Raji (cell line): ENCODE data around the gene VPS18.
A peak's percentile ranks its signal among the peaks of the same experiment; 100 is the strongest.

Experiments used
- POLR2A ChIP-seq: IDR thresholded peaks from 2 replicates; pipeline ENCODE4 v1.6.1; 2011; ENCODE audit warnings: low read depth, low read length, control low read depth; ENCODE audit not compliant: insufficient read depth

The VPS18 gene

GRCh38 chr15:40859206-40859851 lies 34.9 kb upstream of the VPS18 start:
- TF ChIP-seq POLR2A, result no peak

DNA sequence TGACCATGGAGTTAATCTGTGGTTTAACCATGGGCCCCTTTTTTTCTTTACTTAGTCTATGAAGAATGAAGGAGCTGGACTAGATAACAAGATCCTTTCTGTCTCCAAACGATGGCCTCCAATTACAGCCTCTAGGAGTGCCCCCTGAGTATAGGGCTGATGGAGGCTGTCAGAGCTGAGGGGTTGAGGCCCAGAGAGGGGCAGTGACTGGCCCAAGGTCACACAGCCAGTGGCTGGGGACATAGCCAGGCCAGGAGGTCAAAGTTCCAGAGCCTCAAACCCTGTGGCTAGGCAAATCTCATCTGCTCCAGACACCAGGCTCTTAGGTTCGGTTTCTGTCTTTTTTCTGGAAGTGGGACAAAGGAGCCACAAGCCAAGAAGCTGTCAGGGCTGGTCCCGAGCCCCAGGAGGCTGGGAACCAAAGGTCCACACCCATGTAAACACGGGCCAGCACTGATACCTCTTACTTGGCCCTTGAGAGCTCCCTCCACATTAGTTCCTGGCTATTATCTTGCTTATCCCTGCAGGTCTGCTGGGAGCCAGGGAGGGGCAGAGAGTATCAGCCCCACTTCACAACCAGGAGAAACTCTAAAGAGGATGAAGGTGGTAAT lies 30.5 kb upstream of the VPS18 start:
- TF ChIP-seq POLR2A, result no peak

- TF ChIP-seq POLR2A, result no peak
Observed at GRCh38 chr15:40867199-40867598, 27.1 kb upstream of the VPS18 start.

- no peak for TF ChIP-seq POLR2A
Observed at GRCh38 chr15:40869686-40870085, 24.6 kb upstream of the VPS18 start.

- TF ChIP-seq POLR2A, result no peak
Observed at GRCh38 chr15:40870716-40871115, 23.5 kb upstream of the VPS18 start.

- TF ChIP-seq POLR2A, result no peak
Observed at GRCh38 chr15:40871749-40872617, 22.3 kb upstream of the VPS18 start.

DNA sequence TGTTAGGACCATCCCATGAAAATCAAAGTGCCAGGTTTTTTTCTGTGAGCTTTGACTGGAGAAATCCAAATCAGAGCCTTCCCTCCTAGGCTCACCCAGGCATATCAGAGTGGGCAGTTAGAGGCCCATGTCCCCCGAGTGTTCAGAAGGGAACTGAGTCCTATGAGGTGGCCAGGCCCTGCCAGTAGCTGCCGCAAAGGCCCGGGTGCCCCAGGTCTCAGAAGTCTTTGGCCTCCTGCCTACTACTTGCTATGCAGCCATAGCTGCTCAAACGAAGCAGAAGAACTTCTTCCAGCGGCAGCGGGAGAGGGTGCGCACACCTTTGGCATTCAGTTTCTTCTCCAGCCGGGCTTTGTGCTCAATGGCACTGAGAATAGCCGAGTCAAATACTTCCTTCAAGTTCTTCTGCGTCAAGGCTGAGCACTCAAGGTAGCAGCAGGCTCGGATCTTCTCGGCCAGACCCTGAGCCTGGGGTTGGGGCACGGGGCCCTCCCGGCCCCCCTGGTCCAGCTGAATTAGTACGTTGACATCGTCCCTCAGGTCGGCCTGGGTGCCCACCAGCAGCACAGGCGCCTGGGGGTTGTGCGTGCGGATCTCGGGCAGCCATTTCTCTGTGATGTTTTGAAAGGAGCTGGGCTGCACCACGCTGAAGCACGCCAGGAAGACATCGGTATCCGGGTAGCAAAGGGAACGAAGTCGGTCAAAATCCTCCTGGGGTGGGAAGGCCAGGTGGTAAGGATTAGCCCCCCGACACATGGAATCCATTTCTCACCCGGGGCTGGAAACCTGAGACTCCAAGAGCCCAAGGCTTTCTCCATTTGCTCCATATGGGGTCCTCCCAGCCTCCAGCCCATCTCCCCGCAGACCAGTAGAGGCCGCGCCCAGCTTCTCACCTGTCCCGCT lies 21.2 kb upstream of the VPS18 start:
- no peak for TF ChIP-seq POLR2A

- TF ChIP-seq POLR2A, result peak; percentile 76
Observed at GRCh38 chr15:40873694-40874561, 20.3 kb upstream of the VPS18 start, which contains the start of gene RHOV. TSS of gene RHOV (minus strand) at chr15:40874234. CDS start at chr15:40874139, 95 bp downstream.

GRCh38 chr15:40875991-40876730 lies 18.1 kb upstream of the VPS18 start:
- TF ChIP-seq POLR2A, result no peak

- TF ChIP-seq POLR2A, result no peak
Observed at GRCh38 chr15:40877694-40878093, 16.6 kb upstream of the VPS18 start.

DNA sequence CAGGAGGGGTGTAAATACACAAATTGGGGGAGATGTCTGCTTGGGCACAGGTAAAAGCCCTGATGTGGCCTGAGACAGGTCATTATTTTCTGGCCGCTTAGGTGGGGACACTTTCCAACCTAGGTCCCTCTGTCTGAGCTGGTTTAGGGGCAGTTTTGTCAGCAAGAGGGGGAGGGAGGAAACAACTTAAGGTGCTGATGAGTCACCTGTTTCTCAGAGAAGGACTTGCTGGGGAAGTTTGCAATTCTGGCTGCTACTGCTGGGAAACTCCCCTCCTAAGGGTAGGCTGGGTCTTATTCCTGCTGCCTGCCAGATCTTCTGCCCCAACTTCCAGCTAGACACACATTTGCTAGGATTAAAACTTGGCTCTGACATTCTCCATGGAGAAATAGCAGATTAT lies 15.5 kb upstream of the VPS18 start:
- TF ChIP-seq POLR2A, result no peak

DNA sequence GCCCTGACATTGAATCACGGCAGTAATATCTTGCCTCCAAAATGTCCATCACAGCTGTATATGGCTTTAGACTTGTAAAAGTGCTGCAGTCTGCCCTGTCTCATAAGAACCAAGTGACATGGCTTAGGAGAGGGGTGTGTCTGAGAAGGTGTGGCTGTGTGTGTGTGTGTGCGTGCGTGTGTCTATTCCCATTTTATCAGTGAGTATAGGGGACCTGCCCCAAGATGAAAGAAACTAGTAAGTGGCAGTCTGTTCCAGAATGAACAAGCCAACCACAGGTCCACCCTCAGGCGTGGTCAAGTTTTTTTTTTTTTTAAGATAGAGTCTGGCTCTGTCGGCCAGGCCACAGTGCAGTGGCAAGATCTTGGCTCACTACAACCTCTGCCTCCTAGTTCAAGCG lies 14.6 kb upstream of the VPS18 start:
- TF ChIP-seq POLR2A, result no peak

DNA sequence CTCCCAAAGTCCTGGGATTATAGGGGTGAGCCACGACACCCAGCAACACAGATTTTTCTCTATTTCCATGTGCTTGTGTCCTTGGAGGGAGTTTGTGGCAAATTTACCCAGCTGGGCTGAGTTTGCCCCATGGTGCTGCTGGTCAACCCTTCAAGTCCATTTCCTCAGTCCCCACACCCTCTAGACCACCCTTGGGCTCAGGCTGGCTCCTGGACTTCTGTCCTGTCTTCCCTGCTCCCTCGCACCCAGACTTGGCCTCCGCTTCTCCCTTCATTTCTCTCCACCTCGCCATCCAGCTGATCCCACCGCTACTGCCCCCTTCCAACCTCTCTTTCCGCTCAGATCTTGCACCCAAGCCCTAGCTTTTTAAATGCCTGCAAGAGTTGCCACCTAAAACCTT lies 12.9 kb upstream of the VPS18 start:
- no peak for TF ChIP-seq POLR2A
